ENCODE data around the gene METTL21A.

- no peak for TF ChIP-seq FOSL1 (CRISPR knock-in tag; IDR thresholded peaks at IDR 0.05; ENCODE audit: borderline replicate concordance)
- TF ChIP-seq TCF12 (IDR thresholded peaks at IDR 0.05): no peak
- TF ChIP-seq TCF12 (CRISPR knock-in tag; IDR thresholded peaks at IDR 0.05): no peak
- TF ChIP-seq DNMT3B (CRISPR knock-in tag; conservative IDR thresholded peaks at IDR 0.05): no peak
- TF ChIP-seq TAF15 (IDR thresholded peaks at IDR 0.05; ENCODE audit: low read depth, low read length, poor library complexity, severe bottlenecking): no peak
- TF ChIP-seq MAFF (IDR thresholded peaks at IDR 0.05; ENCODE audit: low read depth, low read length): no peak
- TF ChIP-seq, protein P1, sequence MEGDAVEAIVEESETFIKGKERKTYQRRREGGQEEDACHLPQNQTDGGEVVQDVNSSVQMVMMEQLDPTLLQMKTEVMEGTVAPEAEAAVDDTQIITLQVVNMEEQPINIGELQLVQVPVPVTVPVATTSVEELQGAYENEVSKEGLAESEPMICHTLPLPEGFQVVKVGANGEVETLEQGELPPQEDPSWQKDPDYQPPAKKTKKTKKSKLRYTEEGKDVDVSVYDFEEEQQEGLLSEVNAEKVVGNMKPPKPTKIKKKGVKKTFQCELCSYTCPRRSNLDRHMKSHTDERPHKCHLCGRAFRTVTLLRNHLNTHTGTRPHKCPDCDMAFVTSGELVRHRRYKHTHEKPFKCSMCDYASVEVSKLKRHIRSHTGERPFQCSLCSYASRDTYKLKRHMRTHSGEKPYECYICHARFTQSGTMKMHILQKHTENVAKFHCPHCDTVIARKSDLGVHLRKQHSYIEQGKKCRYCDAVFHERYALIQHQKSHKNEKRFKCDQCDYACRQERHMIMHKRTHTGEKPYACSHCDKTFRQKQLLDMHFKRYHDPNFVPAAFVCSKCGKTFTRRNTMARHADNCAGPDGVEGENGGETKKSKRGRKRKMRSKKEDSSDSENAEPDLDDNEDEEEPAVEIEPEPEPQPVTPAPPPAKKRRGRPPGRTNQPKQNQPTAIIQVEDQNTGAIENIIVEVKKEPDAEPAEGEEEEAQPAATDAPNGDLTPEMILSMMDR (CRISPR knock-in tag; IDR thresholded peaks at IDR 0.05): no peak
- TF ChIP-seq ZNF138 (CRISPR knock-in tag; IDR thresholded peaks at IDR 0.05; ENCODE audit: low read depth): no peak
- no peak for TF ChIP-seq POLR2A (IDR thresholded peaks at IDR 0.05; ENCODE audit: insufficient read depth in 1 of 2, low read depth in 2 of 2, low read length in 2 of 2)
- TF ChIP-seq MAFG (CRISPR knock-in tag; IDR thresholded peaks at IDR 0.05): no peak
- no peak for TF ChIP-seq TBP (CRISPR knock-in tag; IDR thresholded peaks at IDR 0.05)
- no peak for TF ChIP-seq PAX8 (CRISPR knock-in tag; IDR thresholded peaks at IDR 0.05; ENCODE audit: borderline replicate concordance)
- no peak for TF ChIP-seq GATA4 (IDR thresholded peaks at IDR 0.05; ENCODE audit: borderline replicate concordance, low read depth)
- TF ChIP-seq DPF2 (CRISPR knock-in tag; IDR thresholded peaks at IDR 0.05; ENCODE audit: borderline replicate concordance, low read depth): no peak
- no peak for TF ChIP-seq ZNF616 (CRISPR knock-in tag; IDR thresholded peaks at IDR 0.05; ENCODE audit: low read depth)
Measured at GRCh38 chr2:207643892-207644291, 18.7 kb upstream of the METTL21A start.

All from HepG2 (cell line).